Stimulated activated naive B cell treated with anti-CD40 and anti-IgM and Interleukin-4, amounts not matched to agents 10 μg/mL and 1 μg/mL and 100 μg/mL, for 72 hours (primary cell): Measurements from ENCODE around the gene SH3BP1.
"Not testable (repeated sequence)": the region's sequence is repeated elsewhere in the genome, so short reads cannot be mapped to it uniquely, and the experiment has no call there.

Experiments
- ATAC-seq, 2 donors: fragments of 150-1000 bp; cut with Tn5 transposase; replicated peaks; 2 replicates each; pipeline ENCODE4 v1.10.0; 2021; ENCODE audit warnings: moderate library complexity in 1 of 2
- DNase-seq: peaks from one replicate; pipeline ENCODE4 v3.0.0; 2021
- H3K27ac Mint-ChIP-seq: one replicate; pipeline ENCODE4 v1.8.0; 2022; ENCODE audit warnings: mild to moderate bottlenecking, mixed read lengths
- H3K27me3 Mint-ChIP-seq, 2 donors: one replicate each; pipeline ENCODE4 v1.8.0; 2022; ENCODE audit warnings: mixed read lengths in 2 of 2
- H3K36me3 Mint-ChIP-seq, 2 donors: one replicate each; pipeline ENCODE4 v1.8.0; 2022; ENCODE audit warnings: mixed read lengths in 2 of 2, mild to moderate bottlenecking in 1 of 2
- H3K4me1 Mint-ChIP-seq, 2 donors: one replicate each; pipeline ENCODE4 v1.8.0; 2022; ENCODE audit warnings: mixed read lengths in 2 of 2, mild to moderate bottlenecking in 1 of 2
- H3K4me3 Mint-ChIP-seq, 2 donors: one replicate each; pipeline ENCODE4 v1.8.0; 2022; ENCODE audit warnings: mild to moderate bottlenecking in 2 of 2, mixed read lengths in 2 of 2, moderate library complexity in 1 of 2
- H3K9me3 Mint-ChIP-seq, 2 donors: one replicate each; pipeline ENCODE4 v1.8.0; 2022; ENCODE audit warnings: mixed read lengths in 2 of 2, mild to moderate bottlenecking in 1 of 2

Gene SH3BP1

GRCh38 chr22:37608477-37609239, 30.8 kb upstream of the SH3BP1 start, which contains the start of gene GGA1:
TSS of gene GGA1 (plus strand) at chr22:37608834. CDS start at chr22:37608861, 27 bp downstream.
- H3K4me1 Mint-ChIP-seq = peaks cover 24 to 46% of the 10 kb centered on the region in 2 donors
- H3K27ac Mint-ChIP-seq = peak within 1 kb of the TSS; percentile 99
- ATAC-seq (peak; percentile 87 to 88), DNase-seq (peak; percentile 97)
- H3K36me3 Mint-ChIP-seq = peaks cover 9 to 17% of the 10 kb centered on the region in 2 donors
- peaks cover 11 to 12% of the 10 kb centered on the region in 2 donors for H3K27me3 Mint-ChIP-seq
- peak within 1 kb of the TSS; percentile 98 for H3K4me3 Mint-ChIP-seq
- no peaks in the 10 kb centered on the region for H3K9me3 Mint-ChIP-seq

- H3K27me3 Mint-ChIP-seq = peaks cover 7 to 12% of the 10 kb centered on the region in 2 donors
- DNase-seq = peak; percentile 37
These were observed 30.0 kb upstream of the SH3BP1 start for GRCh38 chr22:37609240-37610152.

GRCh38 chr22:37610153-37610475, 29.4 kb upstream of the SH3BP1 start:
- Mint-ChIP-seq H3K27ac (peak overlapping the region; percentile 99), H3K4me3 (peak overlapping the region; percentile 98), H3K4me1 (peaks cover 26 to 48% of the 10 kb centered on the region in 2 donors), H3K36me3 (peaks cover 15 to 28% of the 10 kb centered on the region in 2 donors)
- H3K9me3 Mint-ChIP-seq, ATAC-seq, H3K27me3 Mint-ChIP-seq, DNase-seq: not testable (repeated sequence)

More at GRCh38 chr22:37609240-37610152, 30.0 kb upstream of the SH3BP1 start:
- Mint-ChIP-seq H3K9me3 (no peaks in the 10 kb centered on the region), H3K4me1 (peaks cover 24 to 48% of the 10 kb centered on the region in 2 donors), H3K4me3 (peak overlapping the region; percentile 98), H3K27ac (peak overlapping the region; percentile 99), H3K36me3 (peaks cover 11 to 23% of the 10 kb centered on the region in 2 donors)
- peak in 1 of 2 donors; percentile 5 for ATAC-seq

- H3K9me3 Mint-ChIP-seq = no peaks in the 10 kb centered on the region
- DNase-seq = no peak
- peak overlapping the region; percentile 98 for H3K4me3 Mint-ChIP-seq
- peaks cover 15 to 28% of the 10 kb centered on the region in 2 donors for H3K36me3 Mint-ChIP-seq
- H3K4me1 Mint-ChIP-seq = peaks cover 26 to 48% of the 10 kb centered on the region in 2 donors
- H3K27ac Mint-ChIP-seq = peak overlapping the region; percentile 99
- peaks cover 3 to 4% of the 10 kb centered on the region in 2 donors for H3K27me3 Mint-ChIP-seq
- ATAC-seq = no peak
These were observed 28.9 kb upstream of the SH3BP1 start for GRCh38 chr22:37610480-37611129.

GRCh38 chr22:37611207-37611606, 28.3 kb upstream of the SH3BP1 start:
- Mint-ChIP-seq H3K27ac (no peak overlapping the region), H3K27me3 (no peaks in the 10 kb centered on the region), H3K4me3 (no peak overlapping the region), H3K9me3 (no peaks in the 10 kb centered on the region), H3K36me3 (peaks cover 16 to 32% of the 10 kb centered on the region in 2 donors), H3K4me1 (peaks cover 26 to 48% of the 10 kb centered on the region in 2 donors)
- ATAC-seq = no peak
- no peak for DNase-seq

- Mint-ChIP-seq H3K27me3 (no peaks in the 10 kb centered on the region), H3K4me3 (no peak overlapping the region), H3K4me1 (peaks cover 6 to 14% of the 10 kb centered on the region in 2 donors), H3K9me3 (no peaks in the 10 kb centered on the region), H3K36me3 (peaks cover 30 to 57% of the 10 kb centered on the region in 2 donors), H3K27ac (peak overlapping the region; percentile 59)
- DNase-seq (no peak), ATAC-seq (peak in 1 of 2 donors; percentile 54)
These were observed 23.0 kb upstream of the SH3BP1 start for GRCh38 chr22:37616201-37617083.

- ATAC-seq = no peak
- Mint-ChIP-seq H3K27me3 (no peaks in the 10 kb centered on the region), H3K4me3 (no peak overlapping the region)
These were observed 22.0 kb upstream of the SH3BP1 start for GRCh38 chr22:37617431-37617830.

GRCh38 chr22:37618072-37618656, 21.3 kb upstream of the SH3BP1 start:
- no peak overlapping the region for H3K4me3 Mint-ChIP-seq
- H3K4me1 Mint-ChIP-seq = peaks cover 8 to 14% of the 10 kb centered on the region in 2 donors
- no peaks in the 10 kb centered on the region for H3K9me3 Mint-ChIP-seq
- H3K27me3 Mint-ChIP-seq = no peaks in the 10 kb centered on the region
- H3K36me3 Mint-ChIP-seq = peaks cover 30 to 65% of the 10 kb centered on the region in 2 donors
- ATAC-seq (peak; percentile 45 to 54), DNase-seq (no peak)
- no peak overlapping the region for H3K27ac Mint-ChIP-seq

More at GRCh38 chr22:37617431-37617830, 22.0 kb upstream of the SH3BP1 start:
- no peak for DNase-seq
- Mint-ChIP-seq H3K27ac (no peak overlapping the region), H3K9me3 (no peaks in the 10 kb centered on the region), H3K36me3 (peaks cover 30 to 61% of the 10 kb centered on the region in 2 donors), H3K4me1 (peaks cover 6 to 14% of the 10 kb centered on the region in 2 donors)

GRCh38 chr22:37618674-37619073, 20.8 kb upstream of the SH3BP1 start:
- peaks cover 9 to 13% of the 10 kb centered on the region in 2 donors for H3K4me1 Mint-ChIP-seq
- H3K27ac Mint-ChIP-seq = no peak overlapping the region
- peaks cover 26 to 62% of the 10 kb centered on the region in 2 donors for H3K36me3 Mint-ChIP-seq
- ATAC-seq (no peak), DNase-seq (no peak)
- no peaks in the 10 kb centered on the region for H3K27me3 Mint-ChIP-seq
- H3K9me3 Mint-ChIP-seq = no peaks in the 10 kb centered on the region
- H3K4me3 Mint-ChIP-seq = no peak overlapping the region

GRCh38 chr22:37619991-37620390, 19.5 kb upstream of the SH3BP1 start:
- H3K27ac Mint-ChIP-seq = no peak overlapping the region
- no peak overlapping the region for H3K4me3 Mint-ChIP-seq
- H3K27me3 Mint-ChIP-seq = no peaks in the 10 kb centered on the region
- ATAC-seq (no peak), DNase-seq (no peak)
- H3K9me3 Mint-ChIP-seq = no peaks in the 10 kb centered on the region
- H3K36me3 Mint-ChIP-seq = peaks cover 27 to 61% of the 10 kb centered on the region in 2 donors
- H3K4me1 Mint-ChIP-seq = peaks cover 13 to 24% of the 10 kb centered on the region in 2 donors

GRCh38 chr22:37621352-37621860, 18.1 kb upstream of the SH3BP1 start:
- H3K27me3 Mint-ChIP-seq = no peaks in the 10 kb centered on the region
- H3K27ac Mint-ChIP-seq = peak overlapping the region; percentile 25
- peaks cover 36 to 68% of the 10 kb centered on the region in 2 donors for H3K36me3 Mint-ChIP-seq
- ATAC-seq = no peak
- peaks cover 25 to 38% of the 10 kb centered on the region in 2 donors for H3K4me1 Mint-ChIP-seq
- H3K9me3 Mint-ChIP-seq = no peaks in the 10 kb centered on the region
- no peak for DNase-seq
- H3K4me3 Mint-ChIP-seq = no peak overlapping the region

- H3K27me3 Mint-ChIP-seq = no peaks in the 10 kb centered on the region
- H3K27ac Mint-ChIP-seq = peak overlapping the region; percentile 96
- ATAC-seq (peak; percentile 80 to 84), DNase-seq (peak; percentile 65)
- H3K4me3 Mint-ChIP-seq = peak overlapping the region in 1 of 2 donors; percentile 57
- H3K36me3 Mint-ChIP-seq = peaks cover 38 to 63% of the 10 kb centered on the region in 2 donors
- H3K4me1 Mint-ChIP-seq = peaks cover 34 to 57% of the 10 kb centered on the region in 2 donors
- H3K9me3 Mint-ChIP-seq = no peaks in the 10 kb centered on the region
These were observed 16.1 kb upstream of the SH3BP1 start for GRCh38 chr22:37623075-37624016.
